Measurements from ENCODE around the gene LUC7L3.

LUC7L3 gene

GRCh38 chr17:50770346-50770745, 50.9 kb downstream of the LUC7L3 start:
- Histone ChIP-seq H3K27me3 (ENCODE audit: control insufficient read depth, insufficient read depth, low read length) (no peaks in the 10 kb centered on the region), H3K36me3 (ENCODE audit: control insufficient read depth, insufficient read depth, low read length) (no peaks in the 10 kb centered on the region), H3K4me3 (ENCODE audit: low read length) (no peak overlapping the region), H3K9me3 (ENCODE audit: control insufficient read depth, low read length) (no peaks in the 10 kb centered on the region), H3K9ac (ENCODE audit: low read length) (no peak overlapping the region), H3K4me1 (ENCODE audit: control insufficient read depth, insufficient read depth, low read length) (peaks cover 32% of the 10 kb centered on the region)

DNA sequence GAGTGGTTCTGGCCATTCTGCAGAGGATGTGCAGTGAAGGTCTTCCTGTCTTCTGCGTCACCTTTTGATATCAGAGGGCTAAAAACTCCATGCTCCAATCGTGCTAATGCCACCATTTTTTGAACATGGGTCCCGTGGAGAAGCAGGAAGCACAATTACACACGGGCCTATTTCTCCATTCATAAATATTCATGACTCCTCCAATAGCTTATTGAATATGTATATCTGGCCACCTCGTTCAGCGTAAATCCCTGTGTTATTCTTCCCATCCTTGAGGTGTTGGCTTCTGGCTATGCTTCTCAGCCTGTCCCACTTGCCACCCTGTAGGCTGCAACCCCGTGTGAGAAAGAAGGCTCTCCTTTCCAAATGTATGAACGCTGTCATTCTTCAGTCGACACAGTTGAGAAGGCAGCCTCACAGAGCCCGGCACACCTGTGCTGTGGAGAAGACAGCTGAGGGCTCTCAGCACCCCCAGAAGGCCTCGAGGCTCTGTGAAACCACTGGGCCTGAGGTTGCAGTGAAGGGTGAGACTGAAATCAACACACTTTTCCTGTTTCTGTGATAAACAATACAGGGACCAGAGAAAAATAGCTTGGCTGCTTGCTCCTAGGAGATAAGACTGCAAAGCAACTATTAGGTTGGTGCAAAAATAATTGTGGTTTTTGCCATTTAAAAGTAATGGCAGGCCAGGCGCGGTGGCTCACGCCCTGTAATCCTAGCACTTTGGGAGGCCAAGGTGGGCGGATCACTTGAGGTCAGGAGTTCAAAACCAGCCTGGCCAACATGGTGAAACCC, 52.8 kb downstream of the LUC7L3 start:
- H3K4me1 ChIP-seq (ENCODE audit: control insufficient read depth, insufficient read depth, low read length) = peaks cover 13% of the 10 kb centered on the region
- no peaks in the 10 kb centered on the region for H3K36me3 ChIP-seq (ENCODE audit: control insufficient read depth, insufficient read depth, low read length)
- H3K27me3 ChIP-seq (ENCODE audit: control insufficient read depth, insufficient read depth, low read length) = no peaks in the 10 kb centered on the region
- no peaks in the 10 kb centered on the region for H3K9me3 ChIP-seq (ENCODE audit: control insufficient read depth, low read length)
- no peak overlapping the region for H3K9ac ChIP-seq (ENCODE audit: low read length)
- H3K4me3 ChIP-seq (ENCODE audit: low read length) = no peak overlapping the region

DNA sequence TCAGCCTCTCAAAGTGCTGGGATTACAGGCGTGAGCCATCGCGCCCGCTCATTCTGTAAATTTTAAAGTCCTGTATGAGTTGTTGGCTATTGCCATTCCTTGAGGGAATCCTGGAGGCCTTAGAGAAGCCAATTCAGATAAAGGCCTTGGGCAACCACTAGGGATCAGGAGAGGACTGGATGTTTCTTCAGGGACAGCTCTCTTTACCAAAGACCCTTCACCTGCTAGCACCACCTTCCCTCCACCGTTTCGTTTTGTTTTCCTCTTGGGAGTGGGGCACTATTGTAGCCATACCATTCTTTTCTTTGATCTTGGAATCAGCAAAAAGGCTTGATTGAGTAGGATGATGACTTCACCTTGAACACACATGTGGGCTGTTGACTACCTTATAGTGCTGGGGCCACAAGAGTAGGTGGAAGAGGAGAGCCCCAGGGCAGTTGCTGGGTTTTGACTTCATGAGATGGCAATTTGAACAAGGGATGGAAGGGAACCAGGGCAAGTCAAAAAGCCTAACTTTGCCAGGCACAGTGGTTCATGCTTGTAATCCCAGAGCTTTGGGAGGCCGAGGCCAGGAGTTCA, 54.9 kb downstream of the LUC7L3 start:
- H3K27me3 ChIP-seq (ENCODE audit: control insufficient read depth, insufficient read depth, low read length) = no peaks in the 10 kb centered on the region
- no peaks in the 10 kb centered on the region for H3K36me3 ChIP-seq (ENCODE audit: control insufficient read depth, insufficient read depth, low read length)
- no peak overlapping the region for H3K9ac ChIP-seq (ENCODE audit: low read length)
- no peak overlapping the region for H3K4me3 ChIP-seq (ENCODE audit: low read length)
- H3K4me1 ChIP-seq (ENCODE audit: control insufficient read depth, insufficient read depth, low read length) = no peaks in the 10 kb centered on the region
- no peaks in the 10 kb centered on the region for H3K9me3 ChIP-seq (ENCODE audit: control insufficient read depth, low read length)

DNA sequence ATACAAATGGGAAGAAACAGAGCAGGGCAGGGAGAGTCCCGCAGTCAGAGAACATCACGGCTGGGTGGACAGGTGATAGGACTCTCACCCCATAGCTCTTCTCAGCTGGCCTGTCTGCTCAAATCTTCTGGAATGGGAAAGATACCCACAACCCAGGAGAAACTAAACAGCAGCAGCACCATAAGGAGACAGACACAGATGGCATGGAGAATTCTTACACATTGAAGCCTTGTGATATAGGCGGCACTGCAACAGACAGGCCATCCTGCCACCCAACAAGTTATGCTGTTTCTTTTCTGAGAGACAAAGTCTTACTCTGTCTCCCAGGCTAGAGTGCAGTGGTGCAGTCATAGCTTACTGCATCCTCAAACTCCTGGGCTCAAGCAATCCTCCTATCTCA, 56.5 kb downstream of the LUC7L3 start:
- H3K36me3 ChIP-seq (ENCODE audit: control insufficient read depth, insufficient read depth, low read length) = no peaks in the 10 kb centered on the region
- H3K4me3 ChIP-seq (ENCODE audit: low read length) = no peak overlapping the region
- H3K9me3 ChIP-seq (ENCODE audit: control insufficient read depth, low read length) = no peaks in the 10 kb centered on the region
- H3K9ac ChIP-seq (ENCODE audit: low read length) = no peak overlapping the region
- H3K27me3 ChIP-seq (ENCODE audit: control insufficient read depth, insufficient read depth, low read length) = no peaks in the 10 kb centered on the region
- no peaks in the 10 kb centered on the region for H3K4me1 ChIP-seq (ENCODE audit: control insufficient read depth, insufficient read depth, low read length)

GRCh38 chr17:50778471-50778870, 59.1 kb downstream of the LUC7L3 start:
- Histone ChIP-seq H3K27me3 (ENCODE audit: control insufficient read depth, insufficient read depth, low read length) (peaks cover 3% of the 10 kb centered on the region), H3K9me3 (ENCODE audit: control insufficient read depth, low read length) (no peaks in the 10 kb centered on the region), H3K9ac (ENCODE audit: low read length) (no peak overlapping the region), H3K4me3 (ENCODE audit: low read length) (no peak overlapping the region), H3K36me3 (ENCODE audit: control insufficient read depth, insufficient read depth, low read length) (no peaks in the 10 kb centered on the region), H3K4me1 (ENCODE audit: control insufficient read depth, insufficient read depth, low read length) (peaks cover 6% of the 10 kb centered on the region)

- Histone ChIP-seq H3K4me3 (ENCODE audit: low read length) (no peak overlapping the region), H3K9me3 (ENCODE audit: control insufficient read depth, low read length) (no peaks in the 10 kb centered on the region)
Observed at GRCh38 chr17:50778988-50779387, 59.6 kb downstream of the LUC7L3 start.

GRCh38 chr17:50779747-50780353, 60.4 kb downstream of the LUC7L3 start:
- Histone ChIP-seq H3K36me3 (ENCODE audit: control insufficient read depth, insufficient read depth, low read length) (no peaks in the 10 kb centered on the region), H3K4me3 (ENCODE audit: low read length) (no peak overlapping the region), H3K27me3 (ENCODE audit: control insufficient read depth, insufficient read depth, low read length) (peaks cover 3% of the 10 kb centered on the region), H3K9me3 (ENCODE audit: control insufficient read depth, low read length) (no peaks in the 10 kb centered on the region), H3K9ac (ENCODE audit: low read length) (no peak overlapping the region), H3K4me1 (ENCODE audit: control insufficient read depth, insufficient read depth, low read length) (peaks cover 6% of the 10 kb centered on the region)

More at GRCh38 chr17:50778988-50779387, 59.6 kb downstream of the LUC7L3 start:
- peaks cover 6% of the 10 kb centered on the region for H3K4me1 ChIP-seq (ENCODE audit: control insufficient read depth, insufficient read depth, low read length)
- H3K27me3 ChIP-seq (ENCODE audit: control insufficient read depth, insufficient read depth, low read length) = peaks cover 3% of the 10 kb centered on the region
- no peaks in the 10 kb centered on the region for H3K36me3 ChIP-seq (ENCODE audit: control insufficient read depth, insufficient read depth, low read length)
- H3K9ac ChIP-seq (ENCODE audit: low read length) = no peak overlapping the region

DNA sequence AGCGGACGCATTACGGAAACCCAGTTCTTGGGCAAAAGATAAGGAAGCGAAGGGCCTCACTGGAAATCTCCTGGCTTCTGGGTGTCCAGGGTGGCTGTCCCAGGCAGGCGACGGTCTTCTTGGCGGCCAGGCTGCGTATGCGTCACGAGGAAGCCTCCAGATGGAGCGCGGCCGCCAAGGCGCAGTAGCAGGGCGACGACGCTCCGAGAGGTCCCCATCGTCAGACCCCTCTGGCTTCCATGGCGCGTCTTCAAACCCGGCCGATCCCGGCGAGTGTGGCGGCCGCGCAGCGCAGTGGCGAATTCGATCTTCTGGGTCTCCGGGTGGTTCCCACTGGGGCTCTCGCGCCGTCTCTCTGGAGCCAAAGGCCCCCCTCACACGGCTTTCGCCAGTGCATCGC, 61.8 kb downstream of the LUC7L3 start:
- Histone ChIP-seq H3K4me3 (ENCODE audit: low read length) (no peak overlapping the region), H3K9ac (ENCODE audit: low read length) (peak overlapping the region; percentile 34), H3K36me3 (ENCODE audit: control insufficient read depth, insufficient read depth, low read length) (no peaks in the 10 kb centered on the region), H3K27me3 (ENCODE audit: control insufficient read depth, insufficient read depth, low read length) (peaks cover 3% of the 10 kb centered on the region), H3K9me3 (ENCODE audit: control insufficient read depth, low read length) (no peaks in the 10 kb centered on the region), H3K4me1 (ENCODE audit: control insufficient read depth, insufficient read depth, low read length) (peaks cover 16% of the 10 kb centered on the region)

GRCh38 chr17:50783193-50783660, 63.8 kb downstream of the LUC7L3 start:
- peaks cover 17% of the 10 kb centered on the region for H3K4me1 ChIP-seq (ENCODE audit: control insufficient read depth, insufficient read depth, low read length)
- no peak overlapping the region for H3K4me3 ChIP-seq (ENCODE audit: low read length)
- H3K36me3 ChIP-seq (ENCODE audit: control insufficient read depth, insufficient read depth, low read length) = no peaks in the 10 kb centered on the region
- no peak overlapping the region for H3K9ac ChIP-seq (ENCODE audit: low read length)
- H3K9me3 ChIP-seq (ENCODE audit: control insufficient read depth, low read length) = no peaks in the 10 kb centered on the region
- peaks cover 3% of the 10 kb centered on the region for H3K27me3 ChIP-seq (ENCODE audit: control insufficient read depth, insufficient read depth, low read length)

DNA sequence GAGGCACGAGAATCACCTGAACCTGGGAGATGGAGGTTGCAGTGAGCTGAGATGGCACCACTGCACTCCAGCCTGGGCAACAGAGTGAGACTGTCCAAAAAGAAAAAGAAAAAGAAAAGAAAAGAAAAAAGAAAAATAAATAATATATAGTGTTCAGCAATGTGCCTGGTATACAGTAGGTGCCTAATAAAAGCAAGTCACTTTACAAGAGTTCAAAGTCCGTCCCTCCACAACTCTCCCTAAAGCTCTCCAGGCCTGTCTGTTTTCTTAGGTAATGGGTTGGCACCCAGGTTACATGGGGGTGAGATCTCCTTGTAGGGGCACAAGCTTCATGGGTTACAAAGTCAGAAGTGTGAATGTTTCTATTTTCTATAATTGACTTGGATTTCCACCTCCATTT, 64.5 kb downstream of the LUC7L3 start:
- no peaks in the 10 kb centered on the region for H3K36me3 ChIP-seq (ENCODE audit: control insufficient read depth, insufficient read depth, low read length)
- peaks cover 3% of the 10 kb centered on the region for H3K27me3 ChIP-seq (ENCODE audit: control insufficient read depth, insufficient read depth, low read length)
- no peak overlapping the region for H3K9ac ChIP-seq (ENCODE audit: low read length)
- no peak overlapping the region for H3K4me3 ChIP-seq (ENCODE audit: low read length)
- H3K9me3 ChIP-seq (ENCODE audit: control insufficient read depth, low read length) = no peaks in the 10 kb centered on the region
- peaks cover 17% of the 10 kb centered on the region for H3K4me1 ChIP-seq (ENCODE audit: control insufficient read depth, insufficient read depth, low read length)

DNA sequence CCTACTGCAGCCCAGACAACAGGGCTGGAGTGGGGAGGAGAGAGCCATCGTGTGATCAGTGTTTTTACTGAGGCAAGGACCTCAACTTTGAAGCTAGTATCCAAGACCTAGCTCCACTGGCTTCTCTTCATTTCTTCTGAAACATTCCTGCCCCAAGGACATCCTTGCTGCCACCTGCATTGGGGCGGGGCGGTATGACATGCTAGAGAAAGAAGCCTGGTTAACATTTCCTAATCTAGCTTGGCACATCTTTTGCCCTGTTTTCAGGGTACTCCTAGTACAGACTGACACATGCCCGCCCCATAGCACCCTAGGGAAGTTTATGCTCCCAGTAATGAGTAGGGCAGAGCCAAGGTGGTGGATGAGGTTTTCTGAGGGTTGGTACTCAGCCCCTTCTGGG, 65.7 kb downstream of the LUC7L3 start:
- Histone ChIP-seq H3K4me1 (ENCODE audit: control insufficient read depth, insufficient read depth, low read length) (peaks cover 17% of the 10 kb centered on the region), H3K9me3 (ENCODE audit: control insufficient read depth, low read length) (no peaks in the 10 kb centered on the region), H3K36me3 (ENCODE audit: control insufficient read depth, insufficient read depth, low read length) (no peaks in the 10 kb centered on the region), H3K27me3 (ENCODE audit: control insufficient read depth, insufficient read depth, low read length) (peaks cover 3% of the 10 kb centered on the region), H3K4me3 (ENCODE audit: low read length) (no peak overlapping the region), H3K9ac (ENCODE audit: low read length) (peak overlapping the region; percentile 4)

DNA sequence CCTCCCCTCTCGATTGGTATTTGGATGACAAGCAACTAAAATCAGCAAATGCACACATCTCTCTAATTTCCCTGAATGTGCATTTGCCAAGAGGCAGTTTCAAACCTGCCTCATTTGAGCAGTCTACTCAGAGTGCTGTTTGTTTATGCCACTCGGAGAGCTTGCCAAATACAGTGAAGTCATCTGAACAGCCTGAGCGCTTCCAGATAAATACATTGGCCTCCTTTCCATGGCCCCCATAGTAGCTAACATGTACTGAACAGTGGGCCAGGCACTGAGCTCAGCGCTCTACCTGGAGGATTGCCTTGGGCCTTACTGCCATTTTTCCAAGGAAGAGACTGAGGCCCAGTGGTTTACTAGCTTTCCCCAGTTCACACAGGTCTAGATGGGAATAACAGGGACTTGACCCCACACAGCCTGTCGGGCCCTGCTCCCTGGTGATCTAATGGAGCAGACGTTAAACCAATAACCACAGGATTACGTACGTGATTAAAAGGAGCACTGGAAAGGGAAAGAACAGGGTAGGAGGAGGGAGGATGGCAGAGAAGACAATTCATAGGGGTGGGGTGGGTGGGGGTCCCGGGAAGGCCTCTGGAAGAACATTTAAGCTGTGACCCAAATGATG, 66.7 kb downstream of the LUC7L3 start:
- H3K36me3 ChIP-seq (ENCODE audit: control insufficient read depth, insufficient read depth, low read length) = no peaks in the 10 kb centered on the region
- no peaks in the 10 kb centered on the region for H3K9me3 ChIP-seq (ENCODE audit: control insufficient read depth, low read length)
- no peak overlapping the region for H3K4me3 ChIP-seq (ENCODE audit: low read length)
- peaks cover 16% of the 10 kb centered on the region for H3K4me1 ChIP-seq (ENCODE audit: control insufficient read depth, insufficient read depth, low read length)
- H3K9ac ChIP-seq (ENCODE audit: low read length) = peak overlapping the region; percentile 4
- H3K27me3 ChIP-seq (ENCODE audit: control insufficient read depth, insufficient read depth, low read length) = peaks cover 2% of the 10 kb centered on the region
